ENCODE results near the gene TBC1D26. TPM values are rescaled to one million over a fixed set of nuclear protein-coding genes. Genes with fewer than 3 reads are reported as not detected.
"Not testable (repeated sequence)": the region's sequence is repeated elsewhere in the genome, so short reads cannot be mapped to it uniquely, and the experiment has no call there.

Gene TBC1D26
- total and polyA plus RNA-seq, 2 experiments from 2014 or later, result not detected

DNA sequence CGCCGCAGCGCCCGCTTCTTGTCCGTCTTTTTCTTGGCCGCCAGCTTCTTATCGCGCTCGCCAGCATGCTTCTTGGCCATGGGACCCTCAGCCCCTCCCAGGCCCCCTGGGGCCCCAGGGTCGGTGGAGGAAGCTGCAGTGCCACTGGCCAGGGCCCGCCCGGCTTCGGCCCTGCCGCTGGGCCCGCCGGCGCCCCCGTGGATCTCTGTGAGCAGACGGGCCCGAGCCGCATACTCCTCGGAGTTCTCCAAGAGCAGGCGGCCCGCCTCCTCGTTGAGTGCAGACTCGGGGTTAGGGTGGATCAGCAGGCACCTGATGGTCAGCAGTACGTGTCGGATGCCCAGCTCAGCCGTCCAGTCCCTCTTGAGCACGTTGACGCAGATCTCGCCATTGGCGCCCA is 27.8 kb upstream of the TBC1D26 start:
- H2AFZ ChIP-seq; H3K79me2 ChIP-seq (ENCODE audit: insufficient read depth); H3K4me2 ChIP-seq (ENCODE audit: unreplicated experiment); H3K4me1 ChIP-seq (ENCODE audit: insufficient read depth); H4K20me1 ChIP-seq (ENCODE audit: insufficient read depth); in situ Hi-C loops (cut with MboI); H3K9ac ChIP-seq; H3K9me2 ChIP-seq (ENCODE audit: insufficient read depth); H3K27me3 ChIP-seq (replicated peaks; ENCODE audit: insufficient read depth); H3F3A ChIP-seq (ENCODE audit: insufficient read depth); H3K9me3 ChIP-seq (ENCODE audit: low read depth); H3K4me3 ChIP-seq; H3K27ac ChIP-seq; DNase-seq: not testable (repeated sequence)
- H3K36me3 ChIP-seq (ENCODE audit: low read depth), result peaks cover 46% of the 10 kb centered on the region
- 97 to 98% methylated on average over 27 to 28 of the region's 33 CpGs for WGBS, 2 experiments (ENCODE audit: low coverage in 1 of 2, low lambda C conversion rate in 2 of 2, missing lambda C conversion rate in 2 of 2)

DNA sequence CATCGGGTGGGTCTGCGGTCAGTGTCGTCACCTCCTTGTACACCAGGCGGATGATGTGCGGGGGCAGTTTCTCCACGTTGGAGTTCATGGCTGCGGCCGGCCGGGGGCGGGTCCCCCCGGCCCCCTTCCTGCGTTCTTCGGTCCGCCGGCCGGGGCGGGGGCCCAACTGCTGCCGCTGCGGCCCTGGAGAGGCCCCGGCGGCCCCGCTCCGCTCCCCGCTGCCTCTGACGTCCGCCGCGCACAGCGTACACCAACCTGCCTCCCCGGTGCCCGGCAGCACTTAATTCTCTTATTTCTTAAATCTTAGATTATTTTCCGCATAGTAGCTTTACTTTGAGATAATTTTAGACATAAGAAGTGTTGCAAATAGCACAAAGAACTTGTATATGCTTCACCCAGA is 27.3 kb upstream of the TBC1D26 start:
- H3K4me1 ChIP-seq (ENCODE audit: insufficient read depth); H3F3A ChIP-seq (ENCODE audit: insufficient read depth); H3K27me3 ChIP-seq (replicated peaks; ENCODE audit: insufficient read depth); H3K4me3 ChIP-seq; H3K4me2 ChIP-seq (ENCODE audit: unreplicated experiment); H3K79me2 ChIP-seq (ENCODE audit: insufficient read depth); in situ Hi-C loops (cut with MboI); H3K9ac ChIP-seq; DNase-seq; H2AFZ ChIP-seq; H4K20me1 ChIP-seq (ENCODE audit: insufficient read depth); H3K9me2 ChIP-seq (ENCODE audit: insufficient read depth); H3K9me3 ChIP-seq (ENCODE audit: low read depth); H3K27ac ChIP-seq: not testable (repeated sequence)
- WGBS, 2 experiments (ENCODE audit: low coverage in 1 of 2, low lambda C conversion rate in 2 of 2, missing lambda C conversion rate in 2 of 2), result 99% methylated on average over 12 to 32 of the region's 32 CpGs
- peaks cover 46% of the 10 kb centered on the region for H3K36me3 ChIP-seq (ENCODE audit: low read depth)

DNA sequence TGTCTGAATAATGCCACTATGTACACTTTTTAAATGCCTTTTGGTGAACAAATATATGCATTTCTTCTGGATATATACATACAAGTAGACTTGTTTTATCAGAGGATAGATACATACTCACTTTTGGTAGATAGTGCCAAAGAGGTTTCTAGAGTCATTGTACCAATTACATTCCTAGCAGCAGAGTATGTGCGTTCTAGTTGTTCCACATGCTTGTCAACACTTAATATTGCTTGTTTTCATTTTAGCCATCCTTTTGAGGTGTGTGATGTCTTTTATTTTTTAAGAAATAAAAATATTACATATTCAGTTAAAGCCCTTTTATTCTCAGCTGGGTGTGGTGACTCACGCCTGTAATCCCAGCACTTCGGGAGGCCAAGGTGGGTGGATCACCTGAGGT is 23.2 kb upstream of the TBC1D26 start:
- H3F3A ChIP-seq (ENCODE audit: insufficient read depth); H3K27me3 ChIP-seq (replicated peaks; ENCODE audit: insufficient read depth); H3K4me3 ChIP-seq; in situ Hi-C loops (cut with MboI); H4K20me1 ChIP-seq (ENCODE audit: insufficient read depth); H3K4me2 ChIP-seq (ENCODE audit: unreplicated experiment); H3K4me1 ChIP-seq (ENCODE audit: insufficient read depth); H3K27ac ChIP-seq; H3K9me3 ChIP-seq (ENCODE audit: low read depth); H3K9ac ChIP-seq; H2AFZ ChIP-seq; H3K9me2 ChIP-seq (ENCODE audit: insufficient read depth); H3K79me2 ChIP-seq (ENCODE audit: insufficient read depth): not testable (repeated sequence)
- WGBS, 2 experiments (ENCODE audit: low coverage in 1 of 2, low lambda C conversion rate in 2 of 2, missing lambda C conversion rate in 2 of 2), result 98 to 100% methylated on average over 3 of the region's 3 CpGs
- H3K36me3 ChIP-seq (ENCODE audit: low read depth), result peaks cover 64% of the 10 kb centered on the region
- DNase-seq, result peak; percentile 1

DNA sequence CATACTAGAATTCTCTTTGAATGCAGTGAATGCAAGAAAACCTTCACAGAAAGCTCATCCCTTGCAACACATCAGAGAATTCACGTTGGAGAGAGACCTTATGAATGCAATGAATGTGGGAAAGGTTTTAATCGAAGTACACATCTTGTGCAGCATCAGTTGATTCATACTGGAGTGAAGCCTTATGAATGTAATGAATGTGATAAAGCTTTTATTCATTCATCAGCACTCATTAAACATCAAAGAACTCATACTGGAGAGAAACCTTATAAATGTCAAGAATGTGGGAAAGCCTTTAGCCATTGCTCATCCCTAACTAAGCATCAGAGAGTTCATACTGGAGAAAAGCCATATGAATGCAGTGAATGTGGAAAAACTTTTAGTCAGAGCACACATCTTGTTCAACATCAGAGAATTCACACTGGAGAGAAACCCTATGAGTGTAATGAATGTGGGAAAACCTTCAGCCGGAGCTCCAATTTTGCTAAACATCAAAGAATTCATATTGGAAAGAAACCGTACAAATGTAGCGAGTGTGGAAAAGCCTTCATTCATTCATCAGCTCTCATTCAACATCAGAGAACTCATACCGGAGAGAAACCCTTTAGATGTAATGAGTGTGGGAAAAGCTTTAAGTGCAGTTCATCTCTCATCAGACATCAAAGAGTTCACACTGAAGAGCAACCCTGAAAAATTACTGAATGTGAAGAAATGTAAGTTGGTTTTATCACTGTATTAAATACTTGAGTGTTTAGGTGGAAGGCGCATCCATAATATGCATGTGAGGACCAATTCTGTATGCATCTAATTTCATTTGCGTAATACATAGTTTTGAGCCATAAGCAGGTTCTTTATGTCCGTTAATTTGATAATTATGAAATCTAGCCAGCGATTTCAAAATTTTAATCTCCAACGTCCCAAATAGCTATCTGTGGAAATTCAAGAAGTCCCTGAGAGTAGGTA is 15.2 kb upstream of the TBC1D26 start:
- H3K36me3 ChIP-seq (ENCODE audit: low read depth), result peaks cover 37% of the 10 kb centered on the region
- WGBS, 2 experiments (ENCODE audit: low coverage in 1 of 2, low lambda C conversion rate in 2 of 2, missing lambda C conversion rate in 2 of 2), result 95 to 98% methylated on average over 11 of the region's 11 CpGs
- H3K9me3 ChIP-seq (ENCODE audit: low read depth); H3K27ac ChIP-seq; H3K9ac ChIP-seq; in situ Hi-C loops (cut with MboI); H3K9me2 ChIP-seq (ENCODE audit: insufficient read depth); H4K20me1 ChIP-seq (ENCODE audit: insufficient read depth); DNase-seq; H3K4me1 ChIP-seq (ENCODE audit: insufficient read depth); H3K27me3 ChIP-seq (replicated peaks; ENCODE audit: insufficient read depth); H3K79me2 ChIP-seq (ENCODE audit: insufficient read depth); H3K4me3 ChIP-seq; H3F3A ChIP-seq (ENCODE audit: insufficient read depth); H3K4me2 ChIP-seq (ENCODE audit: unreplicated experiment); H2AFZ ChIP-seq: not testable (repeated sequence)

DNA sequence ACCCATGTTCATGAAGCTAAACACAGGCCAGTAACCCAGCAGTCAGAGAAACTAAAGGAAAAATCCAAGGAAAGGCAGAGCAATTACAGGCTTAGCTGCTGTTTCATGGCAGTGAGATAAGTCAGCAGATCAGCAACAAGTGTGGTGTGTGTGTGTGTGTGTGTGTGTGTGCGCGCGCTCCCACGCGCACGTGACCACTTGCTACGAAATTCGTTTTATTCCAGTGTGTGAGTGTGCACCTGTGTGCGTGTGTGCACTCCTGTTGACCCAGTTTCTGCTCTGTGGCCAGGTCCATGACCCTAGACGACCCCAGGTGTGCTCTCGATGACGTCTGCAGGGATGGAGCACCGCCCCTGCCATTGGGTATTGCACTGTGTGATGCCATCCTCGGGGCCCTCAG is 1.5 kb upstream of the TBC1D26 start:
- H3K4me2 ChIP-seq (ENCODE audit: unreplicated experiment); H3K27ac ChIP-seq; H3K9me3 ChIP-seq (ENCODE audit: low read depth); H3K36me3 ChIP-seq (ENCODE audit: low read depth); H3K9me2 ChIP-seq (ENCODE audit: insufficient read depth); H4K20me1 ChIP-seq (ENCODE audit: insufficient read depth); H2AFZ ChIP-seq; H3F3A ChIP-seq (ENCODE audit: insufficient read depth); DNase-seq; H3K4me1 ChIP-seq (ENCODE audit: insufficient read depth); in situ Hi-C loops (cut with MboI); H3K79me2 ChIP-seq (ENCODE audit: insufficient read depth); H3K27me3 ChIP-seq (replicated peaks; ENCODE audit: insufficient read depth); H3K4me3 ChIP-seq; H3K9ac ChIP-seq: not testable (repeated sequence)
- WGBS, 2 experiments (ENCODE audit: low coverage in 1 of 2, low lambda C conversion rate in 2 of 2, missing lambda C conversion rate in 2 of 2), result 62 to 74% methylated on average over 4 to 5 of the region's 14 CpGs

DNA sequence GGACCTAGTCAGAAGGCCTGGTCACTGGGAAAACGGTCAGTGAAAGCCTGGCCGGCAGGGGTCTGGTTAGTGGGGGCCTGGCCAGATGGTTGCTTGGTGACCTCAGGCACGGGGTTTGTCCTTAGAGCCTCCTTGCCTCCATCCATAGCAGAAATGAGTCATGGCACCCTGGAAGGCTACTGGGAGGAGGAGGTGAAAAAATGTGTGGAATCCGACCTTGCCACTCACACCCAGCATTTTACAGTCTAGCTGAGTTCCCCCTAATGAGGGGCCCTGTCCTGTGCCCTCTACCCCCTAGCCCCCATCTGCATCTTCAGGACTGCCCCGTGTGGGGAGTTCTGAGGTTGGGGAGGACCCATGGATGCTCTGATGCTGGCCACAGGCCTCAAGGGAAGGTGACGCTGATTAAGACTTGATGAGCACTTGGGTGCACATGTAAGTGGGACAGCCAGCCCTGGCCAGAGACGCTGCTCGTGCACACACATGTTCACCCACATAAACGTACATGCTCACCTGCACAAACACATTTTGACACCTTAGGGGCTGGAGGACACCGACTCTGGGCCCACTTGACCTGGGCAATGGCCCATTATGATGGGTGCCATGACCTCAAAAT is 1.2 kb downstream of the TBC1D26 start:
- H3K9me2 ChIP-seq (ENCODE audit: insufficient read depth); H3K79me2 ChIP-seq (ENCODE audit: insufficient read depth); H3K4me1 ChIP-seq (ENCODE audit: insufficient read depth); H3K9me3 ChIP-seq (ENCODE audit: low read depth); DNase-seq; H3K4me2 ChIP-seq (ENCODE audit: unreplicated experiment); H3K27me3 ChIP-seq (replicated peaks; ENCODE audit: insufficient read depth); H3K27ac ChIP-seq; H3F3A ChIP-seq (ENCODE audit: insufficient read depth); in situ Hi-C loops (cut with MboI); H3K9ac ChIP-seq; H3K36me3 ChIP-seq (ENCODE audit: low read depth); H4K20me1 ChIP-seq (ENCODE audit: insufficient read depth); H2AFZ ChIP-seq; H3K4me3 ChIP-seq: not testable (repeated sequence)
- WGBS, 2 experiments (ENCODE audit: low coverage in 1 of 2, low lambda C conversion rate in 2 of 2, missing lambda C conversion rate in 2 of 2), result 71 to 77% methylated on average over 6 to 10 of the region's 10 CpGs

DNA sequence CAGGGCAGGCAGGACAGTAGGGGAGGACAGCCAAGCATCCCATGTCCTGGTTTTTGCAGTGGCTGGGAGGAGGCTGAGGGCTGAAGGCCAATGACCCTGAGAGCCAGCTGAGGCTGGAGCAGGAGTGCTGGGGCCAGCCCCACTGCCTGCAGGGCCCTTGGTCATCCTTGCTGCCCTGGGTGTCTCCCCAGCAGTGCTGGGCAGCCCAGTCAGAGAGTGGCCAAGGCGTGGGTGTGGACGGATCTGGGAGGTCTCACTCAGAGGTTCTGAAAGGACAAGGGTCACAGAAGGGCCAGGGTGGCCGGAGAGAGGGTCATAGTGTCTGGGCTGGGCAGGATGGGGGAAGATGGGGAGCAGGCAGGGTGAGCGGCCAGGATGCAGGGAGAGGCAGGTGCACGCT is 4.5 kb downstream of the TBC1D26 start:
- DNase-seq; H3K36me3 ChIP-seq (ENCODE audit: low read depth); H3K27ac ChIP-seq; H3K4me2 ChIP-seq (ENCODE audit: unreplicated experiment); H4K20me1 ChIP-seq (ENCODE audit: insufficient read depth); H3K4me1 ChIP-seq (ENCODE audit: insufficient read depth); H3K9me3 ChIP-seq (ENCODE audit: low read depth); H3K27me3 ChIP-seq (replicated peaks; ENCODE audit: insufficient read depth); H3K9me2 ChIP-seq (ENCODE audit: insufficient read depth); H2AFZ ChIP-seq; H3K9ac ChIP-seq; H3K4me3 ChIP-seq; in situ Hi-C loops (cut with MboI); H3K79me2 ChIP-seq (ENCODE audit: insufficient read depth); H3F3A ChIP-seq (ENCODE audit: insufficient read depth): not testable (repeated sequence)
- WGBS, 2 experiments (ENCODE audit: low coverage in 1 of 2, low lambda C conversion rate in 2 of 2, missing lambda C conversion rate in 2 of 2), result 55 to 60% methylated on average over 4 to 5 of the region's 5 CpGs
